HepG2 (cell line): ENCODE data around the gene SLCO3A1. TPM values are rescaled to one million over a fixed set of nuclear protein-coding genes. Genes with fewer than 3 reads are reported as not detected.

Experiments used
- ATAC-seq: fragments of 200-7000 bp; cut with Tn5 transposase; 3 replicates; pipeline ENCODE4 v1.9.1; 2020; ENCODE audit warnings: mild to moderate bottlenecking, moderate library complexity
- BruUV-seq: library from RNA; stranded (reverse); fragments of 400-500 nt; replicated peaks from 2 replicates; lab custom pipeline; 2021; lab: Mats Ljungman, UMichigan
- CTCF ChIA-PET: fragments of 300-600 bp; formaldehyde crosslinking; extraction: SDS; loops from one replicate; lab custom pipeline; 2021; ENCODE audit warnings: low total read pairs, inconsistent platforms, low intra/inter-chr PET ratio; lab: Yijun Ruan, JAX
- POLR2A ChIA-PET: fragments of 350-600 bp; sonication (Branson Sonifier 250); formaldehyde crosslinking; loops from one replicate; lab custom pipeline; 2020; ENCODE audit warnings: antibody characterized with exemption, inconsistent platforms; lab: Yijun Ruan, JAX
- DNase-seq: peaks from one replicate; pipeline ENCODE4 v3.0.0-alpha.2; 2015; ENCODE audit warnings: low spot score
- FAIRE-seq: peaks from 3 replicates; lab custom pipeline; 2011; peaks lifted over from hg19 to GRCh38; lab: Jason Lieb, UNC
- H2AFZ ChIP-seq: one replicate; pipeline ENCODE4 v1.6.1; 2011; ENCODE audit warnings: low read length, inconsistent platforms
- H3K27ac ChIP-seq: fragments of 300-600 bp; 3 replicates; pipeline ENCODE4 v1.8.0; 2011; ENCODE audit warnings: mixed run types, mild to moderate bottlenecking, mixed read lengths, low read length, inconsistent platforms; ENCODE audit not compliant: insufficient read depth; ENCODE audit errors: extremely low read length
- H3K27me3 ChIP-seq, 2 experiments: fragments of 200-600 bp in 1 of 2; 2 replicates in 1 of 2; 3 replicates in 1 of 2; pipeline versions ENCODE4 v1.6.0 to v1.8.0; 2011; ENCODE audit warnings: low read length in 2 of 2, mild to moderate bottlenecking in 2 of 2, moderate library complexity in 2 of 2, inconsistent platforms in 1 of 2; ENCODE audit not compliant: insufficient read depth in 2 of 2, control insufficient read depth in 1 of 2
- H3K36me3 ChIP-seq, 2 experiments: fragments of 200-600 bp in 1 of 2; replicated peaks in 1 of 2; 2 replicates in 1 of 2; 3 replicates in 1 of 2; pipeline versions ENCODE4 v1.5.1 to v1.8.0; 2011; ENCODE audit warnings: low read length in 2 of 2, inconsistent platforms in 1 of 2; ENCODE audit not compliant: insufficient read depth in 2 of 2, control insufficient read depth in 1 of 2
- H3K4me1 ChIP-seq: 2 replicates; pipeline ENCODE4 v1.5.1; 2012; ENCODE audit warnings: low read length, inconsistent platforms; ENCODE audit not compliant: insufficient read depth
- H3K4me2 ChIP-seq: 2 replicates; pipeline ENCODE4 v1.6.0; 2011; ENCODE audit warnings: low read depth, low read length, inconsistent platforms
- H3K4me3 ChIP-seq, 3 experiments: fragments of 200-600 bp in 1 of 3; sonication (generic), shearing (Covaris generic) in 1 of 3; replicated peaks in 1 of 3; 2 replicates each; pipeline ENCODE4 v1.5.1; 2011 to 2016; ENCODE audit warnings: low read length in 3 of 3, inconsistent platforms in 2 of 3, low read depth in 2 of 3, mild to moderate bottlenecking in 2 of 3, control low read depth in 1 of 3, mixed read lengths in 1 of 3; ENCODE audit not compliant: insufficient read depth in 1 of 3
- H3K79me2 ChIP-seq: one replicate; pipeline ENCODE4 v1.6.1; 2011; ENCODE audit warnings: low read length, inconsistent platforms; ENCODE audit not compliant: insufficient read depth
- H3K9ac ChIP-seq: 2 replicates; pipeline ENCODE4 v1.6.0; 2011; ENCODE audit warnings: mild to moderate bottlenecking, low read depth, low read length, inconsistent platforms; ENCODE audit not compliant: insufficient read depth
- H3K9me3 ChIP-seq: 2 replicates; pipeline ENCODE4 v1.5.1; 2012; ENCODE audit warnings: mild to moderate bottlenecking, low read length
- H4K20me1 ChIP-seq: 2 replicates; pipeline ENCODE4 v1.6.0; 2011; ENCODE audit warnings: inconsistent platforms, mild to moderate bottlenecking, low read length, moderate library complexity; ENCODE audit not compliant: insufficient read depth
- CENPT ChIP-seq: sonication (generic); formaldehyde crosslinking; IDR thresholded peaks from 2 replicates; pipeline ENCODE4 v1.8.0; 2022; ENCODE audit warnings: low read depth, mild to moderate bottlenecking, moderate library complexity, missing genetic modification reagents
- SOX13 ChIP-seq, 3 experiments: fragments of 450-650 bp in 1 of 3; sonication (generic) in 1 of 3; formaldehyde crosslinking in 1 of 3; IDR thresholded peaks in 2 of 3; conservative IDR thresholded peaks in 1 of 3; 2 replicates each; pipeline versions ENCODE4 v1.5.0 to v1.6.1; 2016 to 2020; ENCODE audit warnings: antibody characterized with exemption in 1 of 3, mild to moderate bottlenecking in 1 of 3, missing compliant biosample characterization in 1 of 3, missing genetic modification reagents in 1 of 3, moderate library complexity in 1 of 3
- ZIK1 ChIP-seq: sonication (generic); formaldehyde crosslinking; IDR thresholded peaks from 2 replicates; pipeline ENCODE4 v1.5.0; 2020; ENCODE audit warnings: mild to moderate bottlenecking, low read depth, missing genetic modification reagents, borderline replicate concordance
- WGBS: methylation state at CpG from one replicate; pipeline ENCODE4 v1.1.6; 2017; ENCODE audit warnings: low lambda C conversion rate; 5-methylcytosine and 5-hydroxymethylcytosine counted together
- in situ Hi-C: cut with HindIII; loops from 2 replicates; pipeline ENCODE4 v1.10.0; 2017; ENCODE audit warnings: low pct_unique_long_range_greater_than_20kb; ENCODE audit not compliant: extremely low pct_ligation_motif_present
- intact Hi-C: fragments of 100-400 bp; cut with micrococcal nuclease; formaldehyde crosslinking; loops from one replicate; pipeline ENCODE4 v1.10.0; 2022; ENCODE audit not compliant: unreplicated experiment
- polyA plus RNA-seq, 8 experiments: library from polyadenylated mRNA; depleted of rRNA in 3 of 8; stranded (reverse) in 7 of 8; unstranded in 1 of 8; fragments of >200 nt; fragmentation: Illumina TruSeq in 4 of 8; extraction: Trizol in 4 of 8; gene quantifications; 2 replicates each; pipeline versions ENCODE4 v1.2.1 to v1.2.3, GENCODE V29; 2011 to 2016; ENCODE audit warnings: low read depth in 4 of 8, missing spikeins in 1 of 8, mixed read lengths in 1 of 8; ENCODE audit not compliant: insufficient read depth in 1 of 8
- total RNA-seq, 5 experiments: library from RNA; depleted of rRNA; stranded (reverse); fragments of >200 nt; fragmentation: Illumina TruSeq; extraction: Trizol; gene quantifications; 2 replicates each; pipeline ENCODE4 v1.2.3, GENCODE V29; 2016; ENCODE audit warnings: low read depth in 1 of 5
- TF ChIP-seq, protein P1 (sequence below): sonication (generic); formaldehyde crosslinking; IDR thresholded peaks from 2 replicates; pipeline ENCODE4 v1.5.1; 2020; ENCODE audit warnings: mild to moderate bottlenecking, missing genetic modification reagents, borderline replicate concordance
- TF ChIP-seq, protein P2 (sequence below): sonication (generic); formaldehyde crosslinking; IDR thresholded peaks from 2 replicates; pipeline ENCODE4 v1.8.0; 2022; ENCODE audit warnings: missing genetic modification reagents, mild to moderate bottlenecking, borderline replicate concordance
- TF ChIP-seq, protein P3 (sequence below): sonication (generic); formaldehyde crosslinking; IDR thresholded peaks from 2 replicates; pipeline ENCODE4 v1.8.1; 2022; ENCODE audit warnings: low read depth, mild to moderate bottlenecking, missing genetic modification reagents

Gene SLCO3A1
- total and polyA plus RNA-seq, 2 of the 13 experiments (the other 11 are each of a cell fraction or from before 2014, with no cell fraction given): 0.02 TPM; not detected in 1

DNA sequence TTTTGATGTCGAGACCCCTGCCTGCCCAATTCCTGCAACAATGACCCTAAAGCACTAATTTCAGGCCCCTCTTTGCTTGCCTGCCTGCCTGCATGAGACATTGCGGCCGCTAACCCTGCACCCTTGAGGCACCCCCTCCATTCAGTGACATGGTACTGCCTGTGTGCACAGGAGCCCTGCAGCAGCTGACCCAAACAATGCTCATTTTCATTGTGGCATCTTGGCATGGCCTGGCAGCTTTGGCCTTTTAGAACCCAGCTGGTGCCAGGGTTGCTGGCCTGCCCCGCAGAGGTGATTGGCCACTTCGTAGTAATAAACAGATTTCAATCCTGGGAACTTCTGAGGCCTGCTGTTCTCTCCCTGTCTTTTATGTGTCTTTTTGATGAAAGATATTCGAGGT, 33.8 kb downstream of the SLCO3A1 start (continued):
- TF ChIP-seq, protein P1, sequence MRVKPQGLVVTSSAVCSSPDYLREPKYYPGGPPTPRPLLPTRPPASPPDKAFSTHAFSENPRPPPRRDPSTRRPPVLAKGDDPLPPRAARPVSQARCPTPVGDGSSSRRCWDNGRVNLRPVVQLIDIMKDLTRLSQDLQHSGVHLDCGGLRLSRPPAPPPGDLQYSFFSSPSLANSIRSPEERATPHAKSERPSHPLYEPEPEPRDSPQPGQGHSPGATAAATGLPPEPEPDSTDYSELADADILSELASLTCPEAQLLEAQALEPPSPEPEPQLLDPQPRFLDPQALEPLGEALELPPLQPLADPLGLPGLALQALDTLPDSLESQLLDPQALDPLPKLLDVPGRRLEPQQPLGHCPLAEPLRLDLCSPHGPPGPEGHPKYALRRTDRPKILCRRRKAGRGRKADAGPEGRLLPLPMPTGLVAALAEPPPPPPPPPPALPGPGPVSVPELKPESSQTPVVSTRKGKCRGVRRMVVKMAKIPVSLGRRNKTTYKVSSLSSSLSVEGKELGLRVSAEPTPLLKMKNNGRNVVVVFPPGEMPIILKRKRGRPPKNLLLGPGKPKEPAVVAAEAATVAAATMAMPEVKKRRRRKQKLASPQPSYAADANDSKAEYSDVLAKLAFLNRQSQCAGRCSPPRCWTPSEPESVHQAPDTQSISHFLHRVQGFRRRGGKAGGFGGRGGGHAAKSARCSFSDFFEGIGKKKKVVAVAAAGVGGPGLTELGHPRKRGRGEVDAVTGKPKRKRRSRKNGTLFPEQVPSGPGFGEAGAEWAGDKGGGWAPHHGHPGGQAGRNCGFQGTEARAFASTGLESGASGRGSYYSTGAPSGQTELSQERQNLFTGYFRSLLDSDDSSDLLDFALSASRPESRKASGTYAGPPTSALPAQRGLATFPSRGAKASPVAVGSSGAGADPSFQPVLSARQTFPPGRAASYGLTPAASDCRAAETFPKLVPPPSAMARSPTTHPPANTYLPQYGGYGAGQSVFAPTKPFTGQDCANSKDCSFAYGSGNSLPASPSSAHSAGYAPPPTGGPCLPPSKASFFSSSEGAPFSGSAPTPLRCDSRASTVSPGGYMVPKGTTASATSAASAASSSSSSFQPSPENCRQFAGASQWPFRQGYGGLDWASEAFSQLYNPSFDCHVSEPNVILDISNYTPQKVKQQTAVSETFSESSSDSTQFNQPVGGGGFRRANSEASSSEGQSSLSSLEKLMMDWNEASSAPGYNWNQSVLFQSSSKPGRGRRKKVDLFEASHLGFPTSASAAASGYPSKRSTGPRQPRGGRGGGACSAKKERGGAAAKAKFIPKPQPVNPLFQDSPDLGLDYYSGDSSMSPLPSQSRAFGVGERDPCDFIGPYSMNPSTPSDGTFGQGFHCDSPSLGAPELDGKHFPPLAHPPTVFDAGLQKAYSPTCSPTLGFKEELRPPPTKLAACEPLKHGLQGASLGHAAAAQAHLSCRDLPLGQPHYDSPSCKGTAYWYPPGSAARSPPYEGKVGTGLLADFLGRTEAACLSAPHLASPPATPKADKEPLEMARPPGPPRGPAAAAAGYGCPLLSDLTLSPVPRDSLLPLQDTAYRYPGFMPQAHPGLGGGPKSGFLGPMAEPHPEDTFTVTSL (CRISPR knock-in tag): no peak
- TF ChIP-seq, protein P2, sequence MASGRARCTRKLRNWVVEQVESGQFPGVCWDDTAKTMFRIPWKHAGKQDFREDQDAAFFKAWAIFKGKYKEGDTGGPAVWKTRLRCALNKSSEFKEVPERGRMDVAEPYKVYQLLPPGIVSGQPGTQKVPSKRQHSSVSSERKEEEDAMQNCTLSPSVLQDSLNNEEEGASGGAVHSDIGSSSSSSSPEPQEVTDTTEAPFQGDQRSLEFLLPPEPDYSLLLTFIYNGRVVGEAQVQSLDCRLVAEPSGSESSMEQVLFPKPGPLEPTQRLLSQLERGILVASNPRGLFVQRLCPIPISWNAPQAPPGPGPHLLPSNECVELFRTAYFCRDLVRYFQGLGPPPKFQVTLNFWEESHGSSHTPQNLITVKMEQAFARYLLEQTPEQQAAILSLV (CRISPR knock-in tag): no peak
- TF ChIP-seq, all 625 proteins: peak for 0

DNA sequence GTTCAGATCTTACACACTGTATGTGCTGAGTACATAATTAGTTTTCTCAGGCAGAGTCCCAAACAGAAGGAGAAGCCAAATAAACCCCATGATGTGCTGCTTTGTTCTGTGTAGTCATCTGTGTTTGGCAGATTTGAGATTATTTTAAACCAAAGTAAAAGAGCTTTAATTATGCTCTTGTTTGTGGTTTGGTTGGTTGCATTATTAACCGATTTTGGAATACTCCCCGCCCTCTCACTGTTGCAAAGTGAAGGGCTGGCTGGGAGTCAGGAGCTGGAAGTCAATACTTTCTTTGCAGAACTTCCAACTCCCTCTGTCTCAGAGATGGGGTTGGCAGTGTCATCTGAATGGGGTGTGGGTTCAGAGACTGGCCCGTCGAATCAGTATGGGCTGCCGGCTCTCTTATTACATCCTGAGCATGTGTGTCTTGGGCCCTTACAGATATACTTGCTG, 34.4 kb downstream of the SLCO3A1 start:
- BruUV-seq: no TSS peak
- ChIA-PET POLR2A (no interaction called here), CTCF (no interaction called here)
- Histone ChIP-seq H3K36me3 (no peaks in the 10 kb centered on the region), H3K27me3 (no peaks in the 10 kb centered on the region; a peak in 1 of 5 replicates), H3K4me2 (no peak overlapping the region), H3K27ac (no peak overlapping the region), H3K9ac (no peak overlapping the region), H3K79me2 (no peaks in the 10 kb centered on the region), H3K4me1 (no peaks in the 10 kb centered on the region), H3K9me3 (no peaks in the 10 kb centered on the region), H3K4me3 (no peak overlapping the region), H4K20me1 (no peaks in the 10 kb centered on the region), H2AFZ (no peak overlapping the region)
- DNase-seq (no peak), FAIRE-seq (no peak), ATAC-seq (no peak)
- in situ Hi-C loops (no loop called here), intact Hi-C loops (no loop called here)
- 26% methylated on average over 5 of the region's 5 CpGs for WGBS
- TF ChIP-seq CENPT (CRISPR knock-in tag) (no peak), ZIK1 (no peak), SOX13 (IDR thresholded peaks at IDR 0.05) (no peak), SOX13 (CRISPR knock-in tag; conservative IDR thresholded peaks at IDR 0.05 in 1 of 2, IDR thresholded peaks at IDR 0.05 in 1 of 2) (no peak)
- TF ChIP-seq, protein P3, sequence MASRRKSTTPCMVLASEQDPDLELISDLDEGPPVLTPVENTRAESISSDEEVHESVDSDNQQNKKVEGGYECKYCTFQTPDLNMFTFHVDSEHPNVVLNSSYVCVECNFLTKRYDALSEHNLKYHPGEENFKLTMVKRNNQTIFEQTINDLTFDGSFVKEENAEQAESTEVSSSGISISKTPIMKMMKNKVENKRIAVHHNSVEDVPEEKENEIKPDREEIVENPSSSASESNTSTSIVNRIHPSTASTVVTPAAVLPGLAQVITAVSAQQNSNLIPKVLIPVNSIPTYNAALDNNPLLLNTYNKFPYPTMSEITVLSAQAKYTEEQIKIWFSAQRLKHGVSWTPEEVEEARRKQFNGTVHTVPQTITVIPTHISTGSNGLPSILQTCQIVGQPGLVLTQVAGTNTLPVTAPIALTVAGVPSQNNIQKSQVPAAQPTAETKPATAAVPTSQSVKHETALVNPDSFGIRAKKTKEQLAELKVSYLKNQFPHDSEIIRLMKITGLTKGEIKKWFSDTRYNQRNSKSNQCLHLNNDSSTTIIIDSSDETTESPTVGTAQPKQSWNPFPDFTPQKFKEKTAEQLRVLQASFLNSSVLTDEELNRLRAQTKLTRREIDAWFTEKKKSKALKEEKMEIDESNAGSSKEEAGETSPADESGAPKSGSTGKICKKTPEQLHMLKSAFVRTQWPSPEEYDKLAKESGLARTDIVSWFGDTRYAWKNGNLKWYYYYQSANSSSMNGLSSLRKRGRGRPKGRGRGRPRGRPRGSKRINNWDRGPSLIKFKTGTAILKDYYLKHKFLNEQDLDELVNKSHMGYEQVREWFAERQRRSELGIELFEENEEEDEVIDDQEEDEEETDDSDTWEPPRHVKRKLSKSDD (CRISPR knock-in tag): no peak
